NB4 (cell line): ENCODE measurements around the gene DLG2.

Experiments
- CTCF ChIP-seq: IDR thresholded peaks from one replicate; pipeline ENCODE4 v1.5.1; 2012; ENCODE audit warnings: low read depth, low read length
- MAX ChIP-seq: IDR thresholded peaks from 2 replicates; pipeline ENCODE4 v1.6.1; 2011; ENCODE audit warnings: low read depth, low read length
- MYC ChIP-seq: IDR thresholded peaks from 2 replicates; pipeline ENCODE4 v1.6.1; 2011; ENCODE audit warnings: low read depth, low read length
- POLR2A ChIP-seq: IDR thresholded peaks from 2 replicates; pipeline ENCODE4 v1.6.1; 2011; ENCODE audit warnings: mild to moderate bottlenecking; ENCODE audit not compliant: insufficient read length; ENCODE audit errors: extremely low read depth

- no peak for TF ChIP-seq CTCF
- no peak for TF ChIP-seq POLR2A
- no peak for TF ChIP-seq MAX
- TF ChIP-seq MYC: no peak
Observed at GRCh38 chr11:85132851-85133585, 494.1 kb downstream of the DLG2 start.
